Breast epithelium (tissue), 4 donors: ENCODE measurements around the gene GRM1. TPM values are rescaled to one million over a fixed set of nuclear protein-coding genes. Genes with fewer than 3 reads are reported as not detected.

Experiments
- DNase-seq, 2 donors: peaks; one replicate each; pipeline ENCODE4 v3.0.0-alpha.2; 2019; ENCODE audit warnings: low spot score in 2 of 2
- H3K27ac ChIP-seq, 2 donors: fragments of 200-600 bp; sonication (generic) in 1 of 2; one replicate each; pipeline ENCODE4 v1.5.1; 2016 to 2019; ENCODE audit warnings: mild to moderate bottlenecking in 1 of 2
- H3K27me3 ChIP-seq, 2 donors: fragments of 200-600 bp; sonication (generic) in 1 of 2; one replicate each; pipeline versions ENCODE4 v1.5.1 to v1.6.0; 2017 to 2019; ENCODE audit warnings: control low read depth in 1 of 2, mild to moderate bottlenecking in 1 of 2
- H3K36me3 ChIP-seq: fragments of 200-600 bp; one replicate; pipeline ENCODE4 v1.5.1; 2019
- H3K4me1 ChIP-seq, 2 donors: fragments of 200-600 bp; sonication (generic); one replicate each; pipeline ENCODE4 v1.5.1; 2016 to 2019; ENCODE audit warnings: control low read depth in 1 of 2
- H3K4me3 ChIP-seq, 3 donors: fragments of 200-600 bp; sonication (generic); 1 replicate in 2 of 3; 2 replicates in 1 of 3; pipeline ENCODE4 v1.5.1; 2016 to 2019; ENCODE audit warnings: mild to moderate bottlenecking in 3 of 3, moderate library complexity in 2 of 3
- H3K9me3 ChIP-seq, 2 donors: fragments of 200-600 bp; sonication (generic) in 1 of 2; one replicate each; pipeline ENCODE4 v1.5.1; 2016 to 2019; ENCODE audit warnings: control low read depth in 1 of 2
- POLR2A ChIP-seq: fragments of 450-650 bp; IDR thresholded peaks from one replicate; pipeline ENCODE4 v1.6.1; 2016; ENCODE audit warnings: antibody characterized with exemption, mild to moderate bottlenecking, moderate library complexity
- POLR2AphosphoS5 ChIP-seq, 3 donors: sonication (generic); formaldehyde crosslinking; IDR thresholded peaks; one replicate each; pipeline ENCODE4 v1.6.1; 2017; ENCODE audit warnings: antibody characterized with exemption in 3 of 3
- intact Hi-C: fragments of 100-400 bp; cut with DNase I; formaldehyde crosslinking; loops from one replicate; pipeline ENCODE4 v1.15.1; 2023; ENCODE audit warnings: low total_unique reads
- total RNA-seq, 3 donors: library from RNA; depleted of rRNA; stranded (reverse); fragments of >200 nt; gene quantifications; one replicate each; pipeline ENCODE4 v1.1.0, GENCODE V29; 2016
- TF ChIP-seq, protein P1 (sequence below), 3 donors: fragments of 450-650 bp; IDR thresholded peaks; one replicate each; pipeline ENCODE4 v1.5.1; 2016 to 2017; ENCODE audit warnings: antibody characterized with exemption in 3 of 3, mild to moderate bottlenecking in 3 of 3, moderate library complexity in 3 of 3

The GRM1 gene
- total RNA-seq, 3 donors from 2014 or later: 0.15 to 0.16 TPM; not detected in 1

DNA sequence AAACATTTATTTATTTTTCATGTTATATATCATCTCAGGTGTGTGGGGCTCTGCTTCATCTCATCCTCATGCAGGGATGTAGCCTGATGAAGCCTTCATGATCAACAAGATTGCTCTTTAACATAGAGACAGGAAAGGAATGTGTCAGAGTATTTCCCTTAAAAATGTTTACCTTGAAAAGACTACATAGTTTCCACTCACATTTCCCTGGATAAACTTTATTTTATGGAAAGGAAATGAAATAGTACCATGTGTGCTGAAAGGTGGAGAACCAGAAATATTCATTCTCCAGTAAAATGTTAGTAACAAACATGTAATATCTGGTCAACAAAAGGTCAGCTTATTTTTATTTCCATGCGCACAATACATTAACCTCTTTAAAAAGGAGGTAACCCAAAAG, 155.8 kb downstream of the GRM1 start:
- TF ChIP-seq POLR2AphosphoS5 (IDR thresholded peaks at IDR 0.05): no peak
- TF ChIP-seq, protein P1, sequence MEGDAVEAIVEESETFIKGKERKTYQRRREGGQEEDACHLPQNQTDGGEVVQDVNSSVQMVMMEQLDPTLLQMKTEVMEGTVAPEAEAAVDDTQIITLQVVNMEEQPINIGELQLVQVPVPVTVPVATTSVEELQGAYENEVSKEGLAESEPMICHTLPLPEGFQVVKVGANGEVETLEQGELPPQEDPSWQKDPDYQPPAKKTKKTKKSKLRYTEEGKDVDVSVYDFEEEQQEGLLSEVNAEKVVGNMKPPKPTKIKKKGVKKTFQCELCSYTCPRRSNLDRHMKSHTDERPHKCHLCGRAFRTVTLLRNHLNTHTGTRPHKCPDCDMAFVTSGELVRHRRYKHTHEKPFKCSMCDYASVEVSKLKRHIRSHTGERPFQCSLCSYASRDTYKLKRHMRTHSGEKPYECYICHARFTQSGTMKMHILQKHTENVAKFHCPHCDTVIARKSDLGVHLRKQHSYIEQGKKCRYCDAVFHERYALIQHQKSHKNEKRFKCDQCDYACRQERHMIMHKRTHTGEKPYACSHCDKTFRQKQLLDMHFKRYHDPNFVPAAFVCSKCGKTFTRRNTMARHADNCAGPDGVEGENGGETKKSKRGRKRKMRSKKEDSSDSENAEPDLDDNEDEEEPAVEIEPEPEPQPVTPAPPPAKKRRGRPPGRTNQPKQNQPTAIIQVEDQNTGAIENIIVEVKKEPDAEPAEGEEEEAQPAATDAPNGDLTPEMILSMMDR (IDR thresholded peaks at IDR 0.05): no peak
- no peak for TF ChIP-seq POLR2A
- DNase-seq: no peak
- H3K4me3 ChIP-seq: no peak overlapping the region
- no peaks in the 10 kb centered on the region for H3K4me1 ChIP-seq
- H3K9me3 ChIP-seq: no peaks in the 10 kb centered on the region
- intact Hi-C loops: no loop called here
- no peaks in the 10 kb centered on the region for H3K36me3 ChIP-seq
- H3K27ac ChIP-seq: no peak overlapping the region
- no peaks in the 10 kb centered on the region for H3K27me3 ChIP-seq

DNA sequence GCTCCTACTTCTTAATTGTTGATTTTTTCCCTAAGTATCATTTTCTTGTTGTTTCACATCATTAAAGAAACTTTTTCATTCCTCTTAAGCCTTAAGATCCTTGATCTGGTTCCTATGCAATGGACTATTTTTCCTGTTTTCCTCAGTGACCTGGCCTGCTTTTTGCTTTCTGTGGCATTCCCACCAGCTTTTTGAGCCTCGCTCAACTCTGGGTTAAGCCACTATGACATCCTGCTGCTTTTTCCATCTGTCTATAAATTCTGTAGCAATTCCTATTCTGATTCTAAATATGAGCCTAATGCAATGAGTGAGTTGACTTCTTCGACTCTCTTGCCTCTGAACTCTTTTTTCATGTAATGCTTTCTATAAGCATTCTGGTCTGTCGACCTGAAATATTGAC, 160.3 kb downstream of the GRM1 start:
- Histone ChIP-seq H3K4me3 (no peak overlapping the region), H3K4me1 (no peaks in the 10 kb centered on the region), H3K27ac (no peak overlapping the region), H3K36me3 (no peaks in the 10 kb centered on the region), H3K27me3 (no peaks in the 10 kb centered on the region), H3K9me3 (no peaks in the 10 kb centered on the region)
- intact Hi-C loops: no loop called here
- TF ChIP-seq POLR2AphosphoS5 (IDR thresholded peaks at IDR 0.05) (no peak), POLR2A (no peak)
- TF ChIP-seq, protein P1 (IDR thresholded peaks at IDR 0.05): no peak
- no peak for DNase-seq

DNA sequence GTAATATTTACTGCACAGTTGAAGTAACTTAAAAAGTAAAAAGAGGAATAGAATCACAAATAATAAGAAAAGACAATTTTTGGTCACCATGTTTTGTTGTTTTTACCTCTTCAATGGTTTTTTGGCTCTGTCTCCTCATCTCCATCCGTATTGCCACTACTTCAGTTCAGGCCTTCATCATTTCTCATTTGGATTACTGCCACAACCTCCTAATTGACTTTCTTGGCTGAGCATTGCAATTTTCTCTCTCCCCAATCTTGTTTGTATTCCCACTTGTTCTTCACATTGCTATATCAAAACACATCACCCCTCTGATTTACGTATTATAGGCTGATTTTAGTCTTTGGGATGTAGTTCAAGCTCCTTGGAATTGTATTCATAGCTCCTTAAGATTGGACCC, 161.7 kb downstream of the GRM1 start:
- H3K4me3 ChIP-seq: no peak overlapping the region
- H3K36me3 ChIP-seq: no peaks in the 10 kb centered on the region
- no peaks in the 10 kb centered on the region for H3K4me1 ChIP-seq
- DNase-seq: no peak
- no peak for TF ChIP-seq POLR2AphosphoS5 (IDR thresholded peaks at IDR 0.05)
- TF ChIP-seq POLR2A: no peak
- TF ChIP-seq, protein P1 (IDR thresholded peaks at IDR 0.05): no peak
- H3K27me3 ChIP-seq: no peaks in the 10 kb centered on the region
- H3K27ac ChIP-seq: no peak overlapping the region
- intact Hi-C loops: no loop called here
- H3K9me3 ChIP-seq: no peaks in the 10 kb centered on the region

DNA sequence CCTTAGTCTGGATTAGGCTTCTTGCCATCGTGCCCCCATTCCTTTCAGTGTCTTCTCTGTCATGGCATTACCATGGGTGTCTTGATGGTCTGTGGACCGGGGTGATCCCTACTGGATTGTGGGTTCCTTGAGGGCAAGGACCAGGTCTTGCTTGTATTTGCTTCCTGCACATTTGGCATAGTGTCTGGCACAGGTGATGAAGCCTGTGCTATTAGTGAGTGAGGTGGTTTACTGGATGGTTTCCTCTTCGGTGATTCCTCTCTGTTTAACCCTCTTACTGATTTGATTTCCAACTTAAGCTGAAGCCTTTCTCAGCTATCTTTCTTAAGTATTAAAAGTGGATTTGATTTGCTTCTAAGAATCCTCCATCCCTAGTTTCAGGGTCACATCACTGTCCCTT, 162.3 kb downstream of the GRM1 start:
- intact Hi-C loops: no loop called here
- DNase-seq: no peak
- no peaks in the 10 kb centered on the region for H3K4me1 ChIP-seq
- TF ChIP-seq, protein P1 (IDR thresholded peaks at IDR 0.05): no peak
- TF ChIP-seq POLR2A (no peak), POLR2AphosphoS5 (IDR thresholded peaks at IDR 0.05) (no peak)
- no peaks in the 10 kb centered on the region for H3K36me3 ChIP-seq
- no peak overlapping the region for H3K4me3 ChIP-seq
- H3K9me3 ChIP-seq: no peaks in the 10 kb centered on the region
- H3K27ac ChIP-seq: no peak overlapping the region
- H3K27me3 ChIP-seq: no peaks in the 10 kb centered on the region

DNA sequence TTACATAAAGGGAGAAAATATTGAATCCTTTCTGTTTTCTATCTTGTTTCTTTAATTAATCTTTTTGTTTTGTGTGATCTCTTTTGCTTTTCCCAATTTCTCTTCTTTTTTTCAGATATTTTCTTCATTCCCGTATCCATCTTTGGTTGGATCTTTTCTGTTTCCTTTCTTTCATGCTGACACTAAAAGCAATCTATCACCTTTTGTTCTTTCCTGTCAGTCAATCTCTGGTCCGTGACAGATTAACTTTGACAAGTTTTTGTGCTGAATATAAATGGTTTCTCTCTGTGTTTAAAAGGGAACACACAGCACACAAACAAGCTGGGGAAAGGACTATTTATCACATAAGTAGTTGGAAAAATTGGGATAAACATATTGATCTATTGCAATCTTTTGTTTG, 162.8 kb downstream of the GRM1 start:
- Histone ChIP-seq H3K27me3 (no peaks in the 10 kb centered on the region), H3K9me3 (no peaks in the 10 kb centered on the region), H3K36me3 (no peaks in the 10 kb centered on the region), H3K4me3 (no peak overlapping the region), H3K27ac (no peak overlapping the region), H3K4me1 (no peaks in the 10 kb centered on the region)
- TF ChIP-seq POLR2AphosphoS5 (IDR thresholded peaks at IDR 0.05) (no peak), POLR2A (no peak)
- TF ChIP-seq, protein P1 (IDR thresholded peaks at IDR 0.05): no peak
- intact Hi-C loops: no loop called here
- no peak for DNase-seq
